Keratinocyte (primary cell): ENCODE measurements around the gene CREB5. TPM values are rescaled to one million over a fixed set of nuclear protein-coding genes. Genes with fewer than 3 reads are reported as not detected.

Experiments used
- DNase-seq: peaks from one replicate; pipeline ENCODE4 v3.0.0-alpha.2; 2011; ENCODE audit warnings: low read depth, missing footprints, low spot score
- FAIRE-seq: peaks from 2 replicates; lab custom pipeline; 2011; peaks lifted over from hg19 to GRCh38; lab: Jason Lieb, UNC
- H2AFZ ChIP-seq: 2 replicates; pipeline ENCODE4 v1.6.0; 2012; ENCODE audit warnings: low read length, control low read depth, inconsistent platforms; ENCODE audit not compliant: control insufficient read depth
- H3K27ac ChIP-seq: 2 replicates; pipeline ENCODE4 v1.5.1; 2011; ENCODE audit warnings: low read length; ENCODE audit not compliant: control insufficient read depth, insufficient read depth
- H3K27me3 ChIP-seq: 3 replicates; pipeline ENCODE4 v1.6.0; 2011; ENCODE audit warnings: low read length; ENCODE audit not compliant: control insufficient read depth, insufficient read depth; ENCODE audit errors: extremely low read depth
- H3K36me3 ChIP-seq, 2 experiments: 2 replicates in 1 of 2; 3 replicates in 1 of 2; pipeline ENCODE4 v1.5.1; 2011; ENCODE audit warnings: low read length in 2 of 2, mild to moderate bottlenecking in 1 of 2; ENCODE audit not compliant: control insufficient read depth in 2 of 2, insufficient read depth in 2 of 2; ENCODE audit errors: extremely low read depth in 1 of 2
- H3K4me1 ChIP-seq: 3 replicates; pipeline ENCODE4 v1.5.1; 2011; ENCODE audit warnings: low read length; ENCODE audit not compliant: control insufficient read depth, insufficient read depth; ENCODE audit errors: extremely low read depth
- H3K4me2 ChIP-seq: 3 replicates; pipeline ENCODE4 v1.6.0; 2011; ENCODE audit warnings: low read depth, low read length; ENCODE audit not compliant: control insufficient read depth, insufficient read depth; ENCODE audit errors: extremely low read depth
- H3K4me3 ChIP-seq, 3 experiments: fragments of 200-600 bp in 1 of 3; sonication (generic) in 1 of 3; 2 replicates in 2 of 3; 3 replicates in 1 of 3; pipeline ENCODE4 v1.5.1; 2011 to 2016; ENCODE audit warnings: low read length in 3 of 3, mild to moderate bottlenecking in 3 of 3, control low read depth in 2 of 3, inconsistent platforms in 1 of 3, low read depth in 1 of 3, mixed read lengths in 1 of 3, mixed run types in 1 of 3, moderate library complexity in 1 of 3; ENCODE audit not compliant: control insufficient read depth in 2 of 3, insufficient read depth in 2 of 3; ENCODE audit errors: extremely low read depth in 1 of 3
- H3K79me2 ChIP-seq: 2 replicates; pipeline ENCODE4 v1.6.0; 2012; ENCODE audit warnings: low read length; ENCODE audit not compliant: control insufficient read depth, insufficient read depth
- H3K9ac ChIP-seq: 3 replicates; pipeline ENCODE4 v1.6.0; 2011; ENCODE audit warnings: low read length; ENCODE audit not compliant: control insufficient read depth, insufficient read depth; ENCODE audit errors: extremely low read depth
- H3K9me1 ChIP-seq: 3 replicates; pipeline ENCODE4 v1.6.0; 2011; ENCODE audit warnings: low read length; ENCODE audit not compliant: control insufficient read depth, insufficient read depth; ENCODE audit errors: extremely low read depth
- H3K9me3 ChIP-seq: 2 replicates; pipeline ENCODE4 v1.5.1; 2012; ENCODE audit warnings: low read depth, low read length; ENCODE audit not compliant: control insufficient read depth
- H4K20me1 ChIP-seq: 3 replicates; pipeline ENCODE4 v1.6.0; 2011; ENCODE audit warnings: low read length; ENCODE audit not compliant: control insufficient read depth, insufficient read depth; ENCODE audit errors: extremely low read depth
- CTCF ChIP-seq, 3 experiments: IDR thresholded peaks in 1 of 3; conservative IDR thresholded peaks in 1 of 3; optimal IDR thresholded peaks in 1 of 3; 2 replicates in 2 of 3; 3 replicates in 1 of 3; pipeline versions ENCODE3 to v1.5.1; 2011; ENCODE audit warnings: low read length in 3 of 3, mild to moderate bottlenecking in 3 of 3, moderate library complexity in 2 of 3, control low read depth in 1 of 3, inconsistent platforms in 1 of 3; ENCODE audit not compliant: insufficient read depth in 2 of 3; ENCODE audit errors: extremely low read depth in 1 of 3
- EZH2 ChIP-seq: IDR thresholded peaks from one replicate; pipeline ENCODE4 v1.6.1; 2012; ENCODE audit warnings: inconsistent platforms, mild to moderate bottlenecking, low read length, moderate library complexity
- dilution Hi-C: fragments of 300-500 bp; cut with MboI; formaldehyde crosslinking; loops from one replicate; pipeline ENCODE4 v1.7.0; 2020; ENCODE audit warnings: low sequenced_read_pairs; ENCODE audit not compliant: extremely low pct_ligation_motif_present
- polyA plus RNA-seq, 5 experiments: library from polyadenylated mRNA; depleted of rRNA in 3 of 5; stranded (reverse) in 3 of 5; stranded (forward) in 1 of 5; unstranded in 1 of 5; fragments of >200 nt; gene quantifications; 1 replicate in 1 of 5; 2 replicates in 3 of 5; 3 replicates in 1 of 5; pipeline versions ENCODE4 v1.2.1 to v1.2.3, GENCODE V29; 2011 to 2012; ENCODE audit warnings: missing spikeins in 2 of 5, low read depth in 1 of 5, low replicate concordance in 1 of 5

The CREB5 gene
- polyA plus RNA-seq, 1 donor (not counting 4 experiments of a cell fraction or from before 2014, with no cell fraction given) = 7.9 TPM

- dilution Hi-C loops = no loop called here
- Histone ChIP-seq H3K9me1 (no peaks in the 10 kb centered on the region), H3K9me3 (no peaks in the 10 kb centered on the region), H3K79me2 (no peaks in the 10 kb centered on the region), H3K27ac (no peak overlapping the region), H3K4me3 (no peak overlapping the region), H4K20me1 (no peaks in the 10 kb centered on the region), H3K36me3 (no peaks in the 10 kb centered on the region), H3K4me1 (no peaks in the 10 kb centered on the region), H3K27me3 (no peaks in the 10 kb centered on the region), H3K4me2 (no peak overlapping the region), H3K9ac (no peak overlapping the region), H2AFZ (no peak overlapping the region)
- FAIRE-seq (no peak), DNase-seq (no peak)
- TF ChIP-seq CTCF (optimal IDR thresholded peaks at IDR 0.05 in 1 of 3, IDR thresholded peaks at IDR 0.05 in 1 of 3, conservative IDR thresholded peaks at IDR 0.05 in 1 of 3; ENCODE audit: extremely low read depth in 1 of 3, insufficient read depth in 2 of 3, low read length in 3 of 3) (no peak), EZH2 (no peak)
Observed at GRCh38 chr7:28700096-28700495, 287.8 kb downstream of the CREB5 start.

GRCh38 chr7:28700790-28701203, 288.5 kb downstream of the CREB5 start:
- Histone ChIP-seq H3K27me3 (no peaks in the 10 kb centered on the region), H3K36me3 (no peaks in the 10 kb centered on the region), H3K9me1 (no peaks in the 10 kb centered on the region), H3K4me2 (no peak overlapping the region), H3K9ac (no peak overlapping the region), H3K9me3 (no peaks in the 10 kb centered on the region), H3K4me1 (no peaks in the 10 kb centered on the region), H3K4me3 (no peak overlapping the region), H2AFZ (no peak overlapping the region), H3K79me2 (no peaks in the 10 kb centered on the region), H4K20me1 (no peaks in the 10 kb centered on the region), H3K27ac (no peak overlapping the region)
- FAIRE-seq (no peak), DNase-seq (no peak)
- dilution Hi-C loops = no loop called here
- TF ChIP-seq CTCF (optimal IDR thresholded peaks at IDR 0.05 in 1 of 3, IDR thresholded peaks at IDR 0.05 in 1 of 3, conservative IDR thresholded peaks at IDR 0.05 in 1 of 3; ENCODE audit: extremely low read depth in 1 of 3, insufficient read depth in 2 of 3, low read length in 3 of 3) (no peak), EZH2 (no peak)
